Keratinocyte (primary cell): ENCODE data around the gene FAM180B. TPM values are rescaled to one million over a fixed set of nuclear protein-coding genes. Genes with fewer than 3 reads are reported as not detected.
"Not testable (repeated sequence)": the region's sequence is repeated elsewhere in the genome, so short reads cannot be mapped to it uniquely, and the experiment has no call there.

Experiments
- DNase-seq: peaks from one replicate; pipeline ENCODE4 v3.0.0-alpha.2; 2011; ENCODE audit warnings: low read depth, missing footprints, low spot score
- FAIRE-seq: peaks from 2 replicates; lab custom pipeline; 2011; peaks lifted over from hg19 to GRCh38; lab: Jason Lieb, UNC
- H2AFZ ChIP-seq: 2 replicates; pipeline ENCODE4 v1.6.0; 2012; ENCODE audit warnings: low read length, control low read depth, inconsistent platforms; ENCODE audit not compliant: control insufficient read depth
- H3K27ac ChIP-seq: 2 replicates; pipeline ENCODE4 v1.5.1; 2011; ENCODE audit warnings: low read length; ENCODE audit not compliant: control insufficient read depth, insufficient read depth
- H3K27me3 ChIP-seq: 3 replicates; pipeline ENCODE4 v1.6.0; 2011; ENCODE audit warnings: low read length; ENCODE audit not compliant: control insufficient read depth, insufficient read depth; ENCODE audit errors: extremely low read depth
- H3K36me3 ChIP-seq, 2 experiments: 2 replicates in 1 of 2; 3 replicates in 1 of 2; pipeline ENCODE4 v1.5.1; 2011; ENCODE audit warnings: low read length in 2 of 2, mild to moderate bottlenecking in 1 of 2; ENCODE audit not compliant: control insufficient read depth in 2 of 2, insufficient read depth in 2 of 2; ENCODE audit errors: extremely low read depth in 1 of 2
- H3K4me1 ChIP-seq: 3 replicates; pipeline ENCODE4 v1.5.1; 2011; ENCODE audit warnings: low read length; ENCODE audit not compliant: control insufficient read depth, insufficient read depth; ENCODE audit errors: extremely low read depth
- H3K4me2 ChIP-seq: 3 replicates; pipeline ENCODE4 v1.6.0; 2011; ENCODE audit warnings: low read depth, low read length; ENCODE audit not compliant: control insufficient read depth, insufficient read depth; ENCODE audit errors: extremely low read depth
- H3K4me3 ChIP-seq, 3 experiments: fragments of 200-600 bp in 1 of 3; sonication (generic) in 1 of 3; 2 replicates in 2 of 3; 3 replicates in 1 of 3; pipeline ENCODE4 v1.5.1; 2011 to 2016; ENCODE audit warnings: low read length in 3 of 3, mild to moderate bottlenecking in 3 of 3, control low read depth in 2 of 3, inconsistent platforms in 1 of 3, low read depth in 1 of 3, mixed read lengths in 1 of 3, mixed run types in 1 of 3, moderate library complexity in 1 of 3; ENCODE audit not compliant: control insufficient read depth in 2 of 3, insufficient read depth in 2 of 3; ENCODE audit errors: extremely low read depth in 1 of 3
- H3K79me2 ChIP-seq: 2 replicates; pipeline ENCODE4 v1.6.0; 2012; ENCODE audit warnings: low read length; ENCODE audit not compliant: control insufficient read depth, insufficient read depth
- H3K9ac ChIP-seq: 3 replicates; pipeline ENCODE4 v1.6.0; 2011; ENCODE audit warnings: low read length; ENCODE audit not compliant: control insufficient read depth, insufficient read depth; ENCODE audit errors: extremely low read depth
- H3K9me1 ChIP-seq: 3 replicates; pipeline ENCODE4 v1.6.0; 2011; ENCODE audit warnings: low read length; ENCODE audit not compliant: control insufficient read depth, insufficient read depth; ENCODE audit errors: extremely low read depth
- H3K9me3 ChIP-seq: 2 replicates; pipeline ENCODE4 v1.5.1; 2012; ENCODE audit warnings: low read depth, low read length; ENCODE audit not compliant: control insufficient read depth
- H4K20me1 ChIP-seq: 3 replicates; pipeline ENCODE4 v1.6.0; 2011; ENCODE audit warnings: low read length; ENCODE audit not compliant: control insufficient read depth, insufficient read depth; ENCODE audit errors: extremely low read depth
- EZH2 ChIP-seq: IDR thresholded peaks from one replicate; pipeline ENCODE4 v1.6.1; 2012; ENCODE audit warnings: inconsistent platforms, mild to moderate bottlenecking, low read length, moderate library complexity
- dilution Hi-C: fragments of 300-500 bp; cut with MboI; formaldehyde crosslinking; loops from one replicate; pipeline ENCODE4 v1.7.0; 2020; ENCODE audit warnings: low sequenced_read_pairs; ENCODE audit not compliant: extremely low pct_ligation_motif_present
- polyA plus RNA-seq, 5 experiments: library from polyadenylated mRNA; depleted of rRNA in 3 of 5; stranded (reverse) in 3 of 5; stranded (forward) in 1 of 5; unstranded in 1 of 5; fragments of >200 nt; gene quantifications; 1 replicate in 1 of 5; 2 replicates in 3 of 5; 3 replicates in 1 of 5; pipeline versions ENCODE4 v1.2.1 to v1.2.3, GENCODE V29; 2011 to 2012; ENCODE audit warnings: missing spikeins in 2 of 5, low read depth in 1 of 5, low replicate concordance in 1 of 5
- TF ChIP-seq, protein P1 (sequence below), 3 experiments: IDR thresholded peaks in 1 of 3; conservative IDR thresholded peaks in 1 of 3; optimal IDR thresholded peaks in 1 of 3; 2 replicates in 2 of 3; 3 replicates in 1 of 3; pipeline versions ENCODE3 to v1.5.1; 2011; ENCODE audit warnings: low read length in 3 of 3, mild to moderate bottlenecking in 3 of 3, moderate library complexity in 2 of 3, control low read depth in 1 of 3, inconsistent platforms in 1 of 3; ENCODE audit not compliant: insufficient read depth in 2 of 3; ENCODE audit errors: extremely low read depth in 1 of 3

FAM180B gene
- polyA plus RNA-seq, 1 donor (not counting 4 experiments of a cell fraction or from before 2014, with no cell fraction given): not detected

DNA sequence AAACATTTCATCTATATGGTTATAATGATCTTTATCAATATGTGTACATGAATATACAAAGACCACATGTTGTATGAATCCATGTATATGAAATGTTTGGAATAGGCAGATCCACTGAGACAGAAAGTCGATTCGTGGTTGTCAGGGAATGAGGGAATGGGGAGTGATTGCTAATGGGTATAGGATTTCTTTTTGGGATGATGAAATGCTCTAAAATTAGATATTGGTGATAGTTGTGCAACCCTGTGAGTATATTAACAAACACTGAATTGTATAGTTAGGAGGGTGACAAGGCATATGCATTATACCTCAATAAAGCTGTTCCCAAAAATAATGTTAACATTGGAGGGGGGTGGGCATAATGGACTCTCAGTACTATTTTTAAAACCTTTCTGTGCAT, 26.1 kb upstream of the FAM180B start:
- H3K36me3 ChIP-seq: no peaks in the 10 kb centered on the region
- H3K27me3 ChIP-seq: no peaks in the 10 kb centered on the region
- DNase-seq: no peak
- no peak overlapping the region for H3K9ac ChIP-seq
- H3K4me2 ChIP-seq: no peak overlapping the region
- H3K4me3 ChIP-seq: no peak overlapping the region
- H4K20me1 ChIP-seq: no peaks in the 10 kb centered on the region
- peaks cover 5% of the 10 kb centered on the region for H3K4me1 ChIP-seq
- H3K9me3 ChIP-seq: no peaks in the 10 kb centered on the region
- FAIRE-seq: no peak
- dilution Hi-C loops: no loop called here
- no peak overlapping the region for H3K27ac ChIP-seq
- H2AFZ ChIP-seq: no peak overlapping the region
- H3K9me1 ChIP-seq: no peaks in the 10 kb centered on the region
- TF ChIP-seq, protein P1, sequence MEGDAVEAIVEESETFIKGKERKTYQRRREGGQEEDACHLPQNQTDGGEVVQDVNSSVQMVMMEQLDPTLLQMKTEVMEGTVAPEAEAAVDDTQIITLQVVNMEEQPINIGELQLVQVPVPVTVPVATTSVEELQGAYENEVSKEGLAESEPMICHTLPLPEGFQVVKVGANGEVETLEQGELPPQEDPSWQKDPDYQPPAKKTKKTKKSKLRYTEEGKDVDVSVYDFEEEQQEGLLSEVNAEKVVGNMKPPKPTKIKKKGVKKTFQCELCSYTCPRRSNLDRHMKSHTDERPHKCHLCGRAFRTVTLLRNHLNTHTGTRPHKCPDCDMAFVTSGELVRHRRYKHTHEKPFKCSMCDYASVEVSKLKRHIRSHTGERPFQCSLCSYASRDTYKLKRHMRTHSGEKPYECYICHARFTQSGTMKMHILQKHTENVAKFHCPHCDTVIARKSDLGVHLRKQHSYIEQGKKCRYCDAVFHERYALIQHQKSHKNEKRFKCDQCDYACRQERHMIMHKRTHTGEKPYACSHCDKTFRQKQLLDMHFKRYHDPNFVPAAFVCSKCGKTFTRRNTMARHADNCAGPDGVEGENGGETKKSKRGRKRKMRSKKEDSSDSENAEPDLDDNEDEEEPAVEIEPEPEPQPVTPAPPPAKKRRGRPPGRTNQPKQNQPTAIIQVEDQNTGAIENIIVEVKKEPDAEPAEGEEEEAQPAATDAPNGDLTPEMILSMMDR (optimal IDR thresholded peaks at IDR 0.05 in 1 of 3, IDR thresholded peaks at IDR 0.05 in 1 of 3, conservative IDR thresholded peaks at IDR 0.05 in 1 of 3; ENCODE audit: extremely low read depth in 1 of 3, insufficient read depth in 2 of 3, low read length in 3 of 3): no peak
- TF ChIP-seq EZH2: no peak
- peaks cover 5% of the 10 kb centered on the region for H3K79me2 ChIP-seq

DNA sequence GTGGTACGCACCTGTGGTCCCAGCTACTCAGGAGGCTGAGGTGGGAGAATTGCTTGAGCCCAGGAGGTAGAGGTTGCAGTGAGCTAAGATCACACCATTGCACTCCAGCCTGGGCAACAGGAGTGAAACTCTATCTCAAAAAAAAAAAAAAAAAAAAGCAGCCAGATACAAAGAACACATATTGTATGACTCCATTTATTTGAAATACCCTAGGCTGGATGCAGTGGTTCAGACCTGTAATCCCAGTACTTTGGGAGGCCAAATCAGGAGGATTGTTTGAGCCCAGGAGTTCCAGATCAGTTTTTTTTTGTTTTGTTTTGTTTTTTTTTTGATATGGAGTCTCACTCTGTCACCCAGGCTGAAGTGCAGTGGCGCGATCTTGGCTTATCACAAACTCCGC, 24.1 kb upstream of the FAM180B start:
- DNase-seq, H4K20me1 ChIP-seq, H3K27ac ChIP-seq, H3K27me3 ChIP-seq, H3K9me1 ChIP-seq, FAIRE-seq, H3K4me2 ChIP-seq, H3K9ac ChIP-seq, H3K36me3 ChIP-seq, H2AFZ ChIP-seq, H3K4me3 ChIP-seq, dilution Hi-C loops, H3K9me3 ChIP-seq: not testable (repeated sequence)
- Histone ChIP-seq H3K79me2 (peaks cover 24% of the 10 kb centered on the region), H3K4me1 (peaks cover 13% of the 10 kb centered on the region)

DNA sequence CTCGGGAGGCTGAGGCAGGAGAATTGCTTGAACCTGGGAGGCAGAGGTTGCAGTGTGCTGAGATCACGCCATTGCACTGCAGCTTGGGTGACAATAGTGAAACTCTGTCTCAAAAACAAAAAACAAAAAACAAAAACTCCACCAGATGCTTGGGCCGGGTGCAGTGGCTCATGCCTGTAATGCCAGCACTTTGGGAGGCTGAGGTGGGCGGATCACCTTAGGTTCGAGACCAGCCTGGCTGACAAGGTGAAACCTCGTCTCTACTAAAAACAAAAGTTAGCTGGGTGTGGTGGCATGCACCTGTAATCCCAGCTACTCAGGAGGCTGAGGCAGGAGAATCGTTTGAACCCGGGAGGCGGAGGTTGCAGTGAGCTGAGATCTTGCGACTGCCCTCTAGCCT, 22.1 kb upstream of the FAM180B start:
- H3K36me3 ChIP-seq, H2AFZ ChIP-seq, H3K9me3 ChIP-seq, DNase-seq, H3K9me1 ChIP-seq, H3K4me3 ChIP-seq, dilution Hi-C loops, FAIRE-seq, H4K20me1 ChIP-seq, H3K27ac ChIP-seq, H3K27me3 ChIP-seq: not testable (repeated sequence)
- Histone ChIP-seq H3K4me1 (peaks cover 13% of the 10 kb centered on the region), H3K4me2 (peak overlapping the region; percentile 89), H3K79me2 (peaks cover 40% of the 10 kb centered on the region), H3K9ac (peak overlapping the region; percentile 94)
